ENCODE measurements around the gene CYP27C1. TPM values are rescaled to one million over a fixed set of nuclear protein-coding genes. Genes with fewer than 3 reads are reported as not detected.

The CYP27C1 gene
- total and polyA plus RNA-seq, 4 donors = 0.02 to 0.14 (median 0.07) TPM

- TF ChIP-seq CTCF (IDR thresholded peaks at IDR 0.05; ENCODE audit: low read depth, low read length, missing input control) (no peak), RXRA (IDR thresholded peaks at IDR 0.05) (peak; percentile 88 to 93), NR2F2 (IDR thresholded peaks at IDR 0.05) (no peak), TAF1 (conservative IDR thresholded peaks at IDR 0.05) (no peak), EGR1 (IDR thresholded peaks at IDR 0.05; ENCODE audit: low read depth in 2 of 2) (peak in 1 of 2 donors; percentile 46), YY1 (IDR thresholded peaks at IDR 0.05) (peak; percentile 70), FOXA2 (IDR thresholded peaks at IDR 0.05) (peak; percentile 96), SP1 (IDR thresholded peaks at IDR 0.05) (peak; percentile 65), RAD21 (IDR thresholded peaks at IDR 0.05) (peak; percentile 39 to 45), HNF4G (IDR thresholded peaks at IDR 0.05) (peak; percentile 38), GABPA (IDR thresholded peaks at IDR 0.05 in 1 of 2, conservative IDR thresholded peaks at IDR 0.05 in 1 of 2) (peak in 1 of 2 donors; percentile 42), HNF4A (conservative IDR thresholded peaks at IDR 0.05) (peak; percentile 82 to 89)
These were observed 11.2 kb upstream of the CYP27C1 start (continued) for GRCh38 chr2:127231130-127231865.

- no peaks in the 10 kb centered on the region for H3K36me3 ChIP-seq (ENCODE audit: control insufficient read depth in 4 of 4, insufficient read depth in 3 of 4, low read depth in 1 of 4, low read length in 3 of 4)
- H3K9me3 ChIP-seq (ENCODE audit: control insufficient read depth in 4 of 4, low read length in 3 of 4) = no peaks in the 10 kb centered on the region
- no peak for DNase-seq (ENCODE audit: low spot score)
- H3K4me3 ChIP-seq (ENCODE audit: low read depth in 1 of 3, low read length in 3 of 3) = no peak overlapping the region
- peaks cover 5 to 19% (median 14%) of the 10 kb centered on the region in 4 donors for H3K4me1 ChIP-seq (ENCODE audit: control insufficient read depth in 4 of 4, insufficient read depth in 4 of 4, low read length in 3 of 4)
- WGBS = 96% methylated on average over 4 of the region's 4 CpGs
- H3K27ac ChIP-seq (ENCODE audit: low read depth in 1 of 2, low read length in 2 of 2) = no peak overlapping the region
- no peak overlapping the region for H3K9ac ChIP-seq (ENCODE audit: low read depth in 1 of 2, low read length in 2 of 2)
- H3K27me3 ChIP-seq (ENCODE audit: control insufficient read depth in 4 of 4, insufficient read depth in 4 of 4, low read length in 3 of 4) = no peaks in the 10 kb centered on the region
- TF ChIP-seq FOXA1 (IDR thresholded peaks at IDR 0.05) (no peak), EGR1 (IDR thresholded peaks at IDR 0.05; ENCODE audit: low read depth in 2 of 2) (no peak), REST (IDR thresholded peaks at IDR 0.05) (no peak), RAD21 (IDR thresholded peaks at IDR 0.05) (no peak), ATF3 (IDR thresholded peaks at IDR 0.05) (no peak), HNF4G (IDR thresholded peaks at IDR 0.05) (no peak), FOXA2 (IDR thresholded peaks at IDR 0.05) (no peak), HNF4A (conservative IDR thresholded peaks at IDR 0.05) (no peak), NR2F2 (IDR thresholded peaks at IDR 0.05) (no peak), MAX (IDR thresholded peaks at IDR 0.05) (no peak), YY1 (IDR thresholded peaks at IDR 0.05) (no peak), TAF1 (conservative IDR thresholded peaks at IDR 0.05) (no peak), CTCF (IDR thresholded peaks at IDR 0.05; ENCODE audit: low read depth, low read length, missing input control) (no peak), SP1 (IDR thresholded peaks at IDR 0.05) (no peak), GABPA (IDR thresholded peaks at IDR 0.05 in 1 of 2, conservative IDR thresholded peaks at IDR 0.05 in 1 of 2) (no peak), RXRA (IDR thresholded peaks at IDR 0.05) (no peak), JUND (IDR thresholded peaks at IDR 0.05) (no peak)
These were observed 9.5 kb upstream of the CYP27C1 start for GRCh38 chr2:127229555-127229954.

Data from liver (tissue), 9 donors.